Vagina (tissue), 2 donors: ENCODE data around the gene SIVA1. TPM values are rescaled to one million over a fixed set of nuclear protein-coding genes. Genes with fewer than 3 reads are reported as not detected.

Experiments used
- DNase-seq, 2 donors: peaks; one replicate each; pipeline ENCODE4 v3.0.0-alpha.2; 2017; ENCODE audit errors: extremely low spot score in 2 of 2
- H3K27ac ChIP-seq: fragments of 200-600 bp; sonication (generic); one replicate; pipeline ENCODE4 v1.5.1; 2019
- H3K27me3 ChIP-seq: fragments of 200-600 bp; sonication (generic); one replicate; pipeline ENCODE4 v1.5.1; 2019
- H3K36me3 ChIP-seq, 2 donors: fragments of 200-600 bp; sonication (generic); one replicate each; pipeline ENCODE4 v1.5.1; 2017 to 2019
- H3K4me1 ChIP-seq: fragments of 200-600 bp; sonication (generic); one replicate; pipeline ENCODE4 v1.5.1; 2019
- H3K4me3 ChIP-seq, 2 donors: fragments of 200-600 bp; sonication (generic); 1 replicate in 1 of 2; 2 replicates in 1 of 2; pipeline ENCODE4 v1.5.1; 2016 to 2019
- H3K9me3 ChIP-seq: fragments of 200-600 bp; sonication (generic); one replicate; pipeline ENCODE4 v1.5.1; 2019
- POLR2A ChIP-seq, 2 donors: fragments of 450-650 bp; IDR thresholded peaks; one replicate each; pipeline ENCODE4 v1.6.1; 2017; ENCODE audit warnings: antibody characterized with exemption in 2 of 2, mild to moderate bottlenecking in 2 of 2, moderate library complexity in 2 of 2
- POLR2AphosphoS5 ChIP-seq, 2 donors: sonication (generic); formaldehyde crosslinking; IDR thresholded peaks; one replicate each; pipeline ENCODE4 v1.9.0; 2017; ENCODE audit warnings: antibody characterized with exemption in 2 of 2, mild to moderate bottlenecking in 2 of 2, low read depth in 1 of 2; ENCODE audit not compliant: insufficient read depth in 1 of 2
- intact Hi-C: fragments of 100-400 bp; cut with DNase I; formaldehyde crosslinking; loops from one replicate; pipeline ENCODE4 v1.15.1; 2023
- total RNA-seq: library from RNA; depleted of rRNA; stranded (reverse); fragments of >200 nt; gene quantifications from one replicate; pipeline ENCODE4 v1.2.3, GENCODE V29; 2016
- TF ChIP-seq, protein P1 (sequence below), 3 experiments: fragments of 450-650 bp in 2 of 3; fragments of 200-600 bp in 1 of 3; sonication (generic) in 1 of 3; IDR thresholded peaks; one replicate each; pipeline ENCODE4 v1.5.1; 2017 to 2019; ENCODE audit warnings: antibody characterized with exemption in 3 of 3, mild to moderate bottlenecking in 2 of 3, moderate library complexity in 2 of 3

The SIVA1 gene
- total RNA-seq, 1 donor from 2014 or later: 284 TPM

GRCh38 chr14:104715871-104716270 is 37.1 kb upstream of the SIVA1 start:
- H3K4me3 ChIP-seq: no peak overlapping the region
- no peaks in the 10 kb centered on the region for H3K9me3 ChIP-seq
- intact Hi-C loops: no loop called here
- TF ChIP-seq POLR2AphosphoS5 (IDR thresholded peaks at IDR 0.05; ENCODE audit: insufficient read depth in 1 of 2, low read depth in 1 of 2): no peak
- no peak for TF ChIP-seq POLR2A (IDR thresholded peaks at IDR 0.05)
- TF ChIP-seq, protein P1, sequence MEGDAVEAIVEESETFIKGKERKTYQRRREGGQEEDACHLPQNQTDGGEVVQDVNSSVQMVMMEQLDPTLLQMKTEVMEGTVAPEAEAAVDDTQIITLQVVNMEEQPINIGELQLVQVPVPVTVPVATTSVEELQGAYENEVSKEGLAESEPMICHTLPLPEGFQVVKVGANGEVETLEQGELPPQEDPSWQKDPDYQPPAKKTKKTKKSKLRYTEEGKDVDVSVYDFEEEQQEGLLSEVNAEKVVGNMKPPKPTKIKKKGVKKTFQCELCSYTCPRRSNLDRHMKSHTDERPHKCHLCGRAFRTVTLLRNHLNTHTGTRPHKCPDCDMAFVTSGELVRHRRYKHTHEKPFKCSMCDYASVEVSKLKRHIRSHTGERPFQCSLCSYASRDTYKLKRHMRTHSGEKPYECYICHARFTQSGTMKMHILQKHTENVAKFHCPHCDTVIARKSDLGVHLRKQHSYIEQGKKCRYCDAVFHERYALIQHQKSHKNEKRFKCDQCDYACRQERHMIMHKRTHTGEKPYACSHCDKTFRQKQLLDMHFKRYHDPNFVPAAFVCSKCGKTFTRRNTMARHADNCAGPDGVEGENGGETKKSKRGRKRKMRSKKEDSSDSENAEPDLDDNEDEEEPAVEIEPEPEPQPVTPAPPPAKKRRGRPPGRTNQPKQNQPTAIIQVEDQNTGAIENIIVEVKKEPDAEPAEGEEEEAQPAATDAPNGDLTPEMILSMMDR (IDR thresholded peaks at IDR 0.05): no peak
- H3K27me3 ChIP-seq: no peaks in the 10 kb centered on the region
- no peak for DNase-seq
- H3K36me3 ChIP-seq: peaks cover 0 to 58% of the 10 kb centered on the region in 2 donors
- no peaks in the 10 kb centered on the region for H3K4me1 ChIP-seq
- no peak overlapping the region for H3K27ac ChIP-seq

DNA sequence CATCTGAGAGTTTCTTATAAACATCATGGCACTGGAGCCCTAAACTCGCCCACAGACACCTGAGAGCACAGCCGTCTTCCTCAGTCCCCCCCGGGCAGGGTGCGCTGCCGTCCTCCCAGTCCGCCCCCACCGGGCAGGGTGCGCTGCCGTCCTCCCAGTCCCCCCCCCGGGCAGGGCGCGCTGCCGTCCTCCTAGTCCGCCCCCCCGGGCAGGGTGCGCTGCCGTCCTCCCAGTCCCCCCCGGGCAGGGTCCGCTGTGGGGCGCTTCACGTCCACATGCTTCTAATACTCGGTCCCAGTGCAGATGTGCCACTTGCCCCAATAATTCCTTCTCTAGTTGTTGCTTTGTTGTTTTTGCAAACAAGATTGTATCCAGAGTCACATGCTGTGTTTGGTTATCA is 35.8 kb upstream of the SIVA1 start:
- Histone ChIP-seq H3K9me3 (no peaks in the 10 kb centered on the region), H3K36me3 (peaks cover 0 to 45% of the 10 kb centered on the region in 2 donors)
- intact Hi-C loops: no loop called here

DNA sequence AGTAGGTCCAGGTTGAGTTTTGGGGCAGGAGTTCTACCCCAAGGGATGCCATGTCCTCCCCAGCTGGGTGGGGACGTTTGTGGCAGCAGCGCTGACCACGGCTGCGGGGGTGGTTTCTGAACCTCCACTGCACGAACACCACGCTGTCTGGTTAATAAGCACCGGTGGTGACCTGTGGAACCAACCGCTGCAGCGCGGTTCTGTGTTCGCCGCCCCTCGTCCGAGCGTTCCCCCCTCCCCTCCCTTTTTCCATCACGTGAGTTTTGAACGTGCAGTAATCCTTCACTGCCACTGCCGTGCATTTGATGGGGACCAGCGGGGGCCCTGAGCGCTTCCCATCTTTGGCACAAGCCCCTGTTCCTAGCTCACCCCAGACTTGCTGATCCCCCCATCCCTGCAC is 35.3 kb upstream of the SIVA1 start:
- intact Hi-C loops: no loop called here
- H3K9me3 ChIP-seq: no peaks in the 10 kb centered on the region
- no peak overlapping the region for H3K4me3 ChIP-seq
- DNase-seq: no peak
- no peaks in the 10 kb centered on the region for H3K27me3 ChIP-seq
- TF ChIP-seq, protein P1 (IDR thresholded peaks at IDR 0.05): no peak
- TF ChIP-seq POLR2AphosphoS5 (IDR thresholded peaks at IDR 0.05; ENCODE audit: insufficient read depth in 1 of 2, low read depth in 1 of 2) (no peak), POLR2A (IDR thresholded peaks at IDR 0.05) (no peak)
- H3K4me1 ChIP-seq: peaks cover 8% of the 10 kb centered on the region
- peaks cover 0 to 40% of the 10 kb centered on the region in 2 donors for H3K36me3 ChIP-seq
- no peak overlapping the region for H3K27ac ChIP-seq

More for the DNA sequence above, 35.8 kb upstream of the SIVA1 start:
- TF ChIP-seq, protein P1 (IDR thresholded peaks at IDR 0.05): no peak
- no peak for TF ChIP-seq POLR2A (IDR thresholded peaks at IDR 0.05)
- no peak overlapping the region for H3K4me3 ChIP-seq
- no peaks in the 10 kb centered on the region for H3K27me3 ChIP-seq
- H3K4me1 ChIP-seq: peaks cover 2% of the 10 kb centered on the region
- DNase-seq: no peak
- H3K27ac ChIP-seq: no peak overlapping the region

- intact Hi-C loops: no loop called here
- H3K27ac ChIP-seq: no peak overlapping the region
Observed at GRCh38 chr14:104718147-104718546, 34.8 kb upstream of the SIVA1 start.

DNA sequence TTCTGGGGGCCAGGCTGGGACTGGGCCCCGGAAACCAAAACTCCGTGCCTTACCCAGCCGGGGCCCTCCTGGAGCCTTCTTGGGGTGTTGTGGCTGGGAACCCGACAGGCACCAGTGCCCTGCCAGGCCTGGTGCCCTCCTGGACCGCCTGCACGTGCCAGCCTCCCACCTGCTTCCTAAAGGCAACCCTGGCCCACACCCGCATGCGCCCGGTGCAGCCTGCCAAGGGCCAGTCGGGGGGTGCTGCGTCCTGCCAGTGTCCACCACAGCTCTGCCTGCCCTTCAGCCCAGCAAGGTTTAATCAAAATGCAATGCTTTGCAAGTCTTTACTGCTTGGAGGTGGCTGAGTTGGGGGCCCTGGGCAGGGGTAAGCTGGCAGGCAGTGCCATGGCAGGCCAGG is 34.1 kb upstream of the SIVA1 start:
- H3K4me1 ChIP-seq: peaks cover 19% of the 10 kb centered on the region
- intact Hi-C loops: no loop called here
- no peaks in the 10 kb centered on the region for H3K27me3 ChIP-seq
- H3K36me3 ChIP-seq: peaks cover 0 to 29% of the 10 kb centered on the region in 2 donors
- H3K9me3 ChIP-seq: no peaks in the 10 kb centered on the region
- TF ChIP-seq, protein P1 (IDR thresholded peaks at IDR 0.05): no peak
- TF ChIP-seq POLR2A (IDR thresholded peaks at IDR 0.05): no peak
- no peak for TF ChIP-seq POLR2AphosphoS5 (IDR thresholded peaks at IDR 0.05; ENCODE audit: insufficient read depth in 1 of 2, low read depth in 1 of 2)
- no peak overlapping the region for H3K27ac ChIP-seq
- H3K4me3 ChIP-seq: no peak overlapping the region
- no peak for DNase-seq

More at GRCh38 chr14:104718147-104718546, 34.8 kb upstream of the SIVA1 start:
- no peak for DNase-seq
- peaks cover 13% of the 10 kb centered on the region for H3K4me1 ChIP-seq
- no peak overlapping the region for H3K4me3 ChIP-seq
- H3K27me3 ChIP-seq: no peaks in the 10 kb centered on the region
- peaks cover 0 to 35% of the 10 kb centered on the region in 2 donors for H3K36me3 ChIP-seq
- TF ChIP-seq POLR2A (IDR thresholded peaks at IDR 0.05) (no peak), POLR2AphosphoS5 (IDR thresholded peaks at IDR 0.05; ENCODE audit: insufficient read depth in 1 of 2, low read depth in 1 of 2) (no peak)
- TF ChIP-seq, protein P1 (IDR thresholded peaks at IDR 0.05): no peak
- no peaks in the 10 kb centered on the region for H3K9me3 ChIP-seq
